Prostate gland (tissue), 2 donors: ENCODE data around the gene RABGGTB.

Source experiments
- CTCF ChIP-seq, 4 experiments: fragments of 200-600 bp in 2 of 4; fragments of 450-650 bp in 2 of 4; sonication (generic) in 2 of 4; IDR thresholded peaks; 1 replicate in 3 of 4; 2 replicates in 1 of 4; pipeline ENCODE4 v1.5.1; 2016 to 2019; ENCODE audit warnings: antibody characterized with exemption in 4 of 4, mild to moderate bottlenecking in 2 of 4, moderate library complexity in 2 of 4
- POLR2A ChIP-seq: fragments of 450-650 bp; IDR thresholded peaks from one replicate; pipeline ENCODE4 v1.6.1; 2016; ENCODE audit warnings: antibody characterized with exemption, mild to moderate bottlenecking
- POLR2AphosphoS5 ChIP-seq: sonication (generic); formaldehyde crosslinking; IDR thresholded peaks from one replicate; pipeline ENCODE4 v1.6.1; 2017; ENCODE audit warnings: antibody characterized with exemption

- TF ChIP-seq POLR2AphosphoS5 (no peak), CTCF (IDR thresholded peaks at IDR 0.05) (no peak), POLR2A (no peak)
Measured at GRCh38 chr1:75795703-75796193, 9.7 kb downstream of the RABGGTB start.
